ENCODE results near the gene LCE3A. TPM values are rescaled to one million over a fixed set of nuclear protein-coding genes. Genes with fewer than 3 reads are reported as not detected.

Gene LCE3A
- total RNA-seq, 4 donors from 2014 or later: not detected

- WGBS: 71% methylated on average over 1 of the region's 1 CpG
- Histone ChIP-seq H3K4me1 (no peaks in the 10 kb centered on the region), H3K27ac (no peak overlapping the region), H3K9me3 (no peaks in the 10 kb centered on the region), H3K4me3 (no peak overlapping the region), H3K36me3 (no peaks in the 10 kb centered on the region), H3K27me3 (peaks cover 4% of the 10 kb centered on the region)
- no peak for TF ChIP-seq POLR2A (IDR thresholded peaks at IDR 0.05)
- no peak for DNase-seq (ENCODE audit: low spot score in 2 of 2)
Measured at GRCh38 chr1:152640351-152640750, 17.4 kb upstream of the LCE3A start.

GRCh38 chr1:152630596-152630995 is 7.7 kb upstream of the LCE3A start:
- WGBS: 90% methylated on average over 2 of the region's 3 CpGs
- peaks cover 6% of the 10 kb centered on the region for H3K9me3 ChIP-seq
- TF ChIP-seq POLR2AphosphoS5 (IDR thresholded peaks at IDR 0.05) (no peak), CTCF (IDR thresholded peaks at IDR 0.05) (no peak), POLR2A (IDR thresholded peaks at IDR 0.05) (no peak), EP300 (IDR thresholded peaks at IDR 0.05) (no peak)
- H3K4me1 ChIP-seq: peaks cover 3% of the 10 kb centered on the region
- DNase-seq (ENCODE audit: low spot score in 2 of 2): no peak
- H3K36me3 ChIP-seq: no peaks in the 10 kb centered on the region
- no peak overlapping the region for H3K4me3 ChIP-seq
- no peak overlapping the region for H3K27ac ChIP-seq
- no peaks in the 10 kb centered on the region for H3K27me3 ChIP-seq

GRCh38 chr1:152626744-152627143 is 3.8 kb upstream of the LCE3A start:
- Histone ChIP-seq H3K4me1 (peaks cover 3% of the 10 kb centered on the region), H3K9me3 (peaks cover 6% of the 10 kb centered on the region), H3K36me3 (no peaks in the 10 kb centered on the region), H3K4me3 (no peak overlapping the region), H3K27ac (no peak overlapping the region), H3K27me3 (peaks cover 7% of the 10 kb centered on the region)
- WGBS: 40% methylated on average over 1 of the region's 1 CpG
- DNase-seq (ENCODE audit: low spot score in 2 of 2): no peak
- TF ChIP-seq POLR2A (IDR thresholded peaks at IDR 0.05) (no peak), EP300 (IDR thresholded peaks at IDR 0.05) (no peak), POLR2AphosphoS5 (IDR thresholded peaks at IDR 0.05) (no peak), CTCF (IDR thresholded peaks at IDR 0.05) (no peak)

GRCh38 chr1:152623203-152623844 is 421 bp upstream of the LCE3A start:
- WGBS: 42% methylated on average over 25 of the region's 29 CpGs
- DNase-seq (ENCODE audit: low spot score in 2 of 2): no peak
- Histone ChIP-seq H3K9me3 (peaks cover 3% of the 10 kb centered on the region), H3K36me3 (no peaks in the 10 kb centered on the region), H3K4me3 (no peak overlapping the region), H3K4me1 (peaks cover 3% of the 10 kb centered on the region), H3K27ac (no peak overlapping the region), H3K27me3 (peaks cover 7% of the 10 kb centered on the region)
- TF ChIP-seq POLR2AphosphoS5 (IDR thresholded peaks at IDR 0.05) (no peak), EP300 (IDR thresholded peaks at IDR 0.05) (no peak), POLR2A (IDR thresholded peaks at IDR 0.05) (no peak), CTCF (IDR thresholded peaks at IDR 0.05) (no peak)

GRCh38 chr1:152621993-152622392 is 910 bp downstream of the LCE3A start:
- Histone ChIP-seq H3K4me3 (no peak overlapping the region), H3K27ac (no peak overlapping the region), H3K9me3 (peaks cover 10% of the 10 kb centered on the region), H3K36me3 (no peaks in the 10 kb centered on the region), H3K4me1 (peaks cover 3% of the 10 kb centered on the region), H3K27me3 (peaks cover 7% of the 10 kb centered on the region)
- TF ChIP-seq POLR2AphosphoS5 (IDR thresholded peaks at IDR 0.05) (no peak), EP300 (IDR thresholded peaks at IDR 0.05) (no peak), POLR2A (IDR thresholded peaks at IDR 0.05) (no peak), CTCF (IDR thresholded peaks at IDR 0.05) (no peak)
- no peak for DNase-seq (ENCODE audit: low spot score in 2 of 2)
- 100% methylated on average over 3 of the region's 3 CpGs for WGBS

- DNase-seq (ENCODE audit: low spot score in 2 of 2): no peak
- no peaks in the 10 kb centered on the region for H3K4me1 ChIP-seq
- no peak within 1 kb of the TSS for H3K4me3 ChIP-seq
- TF ChIP-seq EP300 (IDR thresholded peaks at IDR 0.05) (no peak), POLR2A (IDR thresholded peaks at IDR 0.05) (no peak), POLR2AphosphoS5 (IDR thresholded peaks at IDR 0.05) (no peak), CTCF (IDR thresholded peaks at IDR 0.05) (no peak)
- H3K36me3 ChIP-seq: no peaks in the 10 kb centered on the region
- H3K27ac ChIP-seq: no peak within 1 kb of the TSS
- H3K27me3 ChIP-seq: no peaks in the 10 kb centered on the region
- no CpG with 5 or more reads among the region's 1 CpG for WGBS
- H3K9me3 ChIP-seq: peaks cover 9% of the 10 kb centered on the region
Measured at GRCh38 chr1:152613511-152613910, 9.4 kb downstream of the LCE3A start, which contains the start of gene LCE3B. Gene LCE3B, plus strand, starts transcription at chr1:152613811. Its CDS starts 0 bp downstream, at chr1:152613811.
